AG04450 (cell line): ENCODE measurements around the gene PRR5L. TPM values are rescaled to one million over a fixed set of nuclear protein-coding genes. Genes with fewer than 3 reads are reported as not detected.

Experiments
- CTCF ChIA-PET: fragments of 300-600, 350-600 bp; formaldehyde crosslinking; extraction: SDS; loops from one replicate; lab custom pipeline; 2022; ENCODE audit warnings: antibody characterized with exemption, inconsistent platforms; lab: Charles Lee
- POLR2A ChIA-PET: fragments of 350-600 bp; formaldehyde crosslinking; extraction: SDS; loops from one replicate; lab custom pipeline; 2021; ENCODE audit warnings: antibody characterized with exemption, inconsistent platforms; lab: Yijun Ruan, JAX
- DNase-seq: peaks from one replicate; pipeline ENCODE4 v3.0.0-alpha.2; 2011; ENCODE audit warnings: low read depth, low spot score
- H3K27ac ChIP-seq: one replicate; pipeline ENCODE4 v1.5.1; 2012; ENCODE audit warnings: low read depth, low read length, control low read depth
- H3K27me3 ChIP-seq: one replicate; pipeline ENCODE4 v1.6.0; 2012; ENCODE audit warnings: low read length; ENCODE audit not compliant: control insufficient read depth, insufficient read depth
- H3K4me3 ChIP-seq: 2 replicates; pipeline ENCODE4 v1.5.1; 2011; ENCODE audit warnings: mild to moderate bottlenecking, low read depth, low read length, control low read depth
- H3K9me3 ChIP-seq: 2 replicates; pipeline ENCODE4 v1.5.1; 2012; ENCODE audit warnings: low read length; ENCODE audit not compliant: control insufficient read depth, insufficient read depth
- CTCF ChIP-seq: IDR thresholded peaks from 2 replicates; pipeline ENCODE4 v1.5.1; 2011; ENCODE audit warnings: low read depth, low read length, control low read depth, inconsistent platforms
- polyA plus RNA-seq: library from polyadenylated mRNA; depleted of rRNA; stranded (reverse); fragments of >200 nt; gene quantifications from 2 replicates; pipeline ENCODE4 v1.2.3, GENCODE V29; 2011

Gene PRR5L
- polyA plus RNA-seq, 1 experiment = 3.4 TPM

DNA sequence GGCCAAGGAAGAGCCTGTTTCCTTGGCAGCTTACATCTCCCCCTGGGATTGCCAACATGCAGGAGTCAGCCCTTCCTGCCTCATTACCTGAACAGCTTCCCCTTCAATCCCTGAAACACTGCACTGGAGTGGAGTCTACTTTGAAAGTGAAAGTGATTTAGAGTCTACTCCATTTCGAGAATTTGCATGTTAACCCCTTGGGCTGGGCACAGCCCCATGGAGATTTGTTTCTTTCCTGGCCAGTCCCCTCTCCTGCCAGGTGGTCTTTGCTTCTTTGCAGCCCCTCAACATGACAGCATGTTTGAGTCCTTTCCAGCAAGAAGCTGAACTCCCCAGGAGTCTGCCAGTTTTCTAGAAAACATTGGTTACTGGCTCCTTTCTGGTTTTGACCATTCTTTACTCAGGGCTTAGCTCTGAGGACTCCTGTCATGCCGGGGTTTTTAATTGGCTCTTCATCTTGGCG, 154.1 kb downstream of the PRR5L start:
- Histone ChIP-seq H3K9me3 (no peaks in the 10 kb centered on the region; the same call in 1 of the 2 replicates), H3K27me3 (no peaks in the 10 kb centered on the region), H3K27ac (no peak overlapping the region), H3K4me3 (peak overlapping the region; percentile 35; the same call in 1 of the 2 replicates)
- no peak for TF ChIP-seq CTCF
- DNase-seq = no peak
- ChIA-PET POLR2A (interaction anchor here (0.9 kb wide), 1 partner anchor 18 kb away, joined by 3 read pairs; no protein-coding TSS in a partner anchor), CTCF (interaction anchor here (1.0 to 1.6 kb wide), 3 partner anchors 18 to 29 kb away, joined by 3 to 5 read pairs (median 3); no protein-coding TSS in a partner anchor)

- no peak for DNase-seq
- no peaks in the 10 kb centered on the region; the same call in 1 of the 2 replicates for H3K9me3 ChIP-seq
- H3K27ac ChIP-seq = no peak overlapping the region
- ChIA-PET CTCF (interaction anchor here (1.6 kb wide), 1 partner anchor 17 kb away, joined by 5 read pairs; no protein-coding TSS in a partner anchor), POLR2A (no interaction called here)
- TF ChIP-seq CTCF = no peak
- no peaks in the 10 kb centered on the region for H3K27me3 ChIP-seq
- no peak overlapping the region for H3K4me3 ChIP-seq
These were observed 155.0 kb downstream of the PRR5L start for GRCh38 chr11:36451045-36451444.

DNA sequence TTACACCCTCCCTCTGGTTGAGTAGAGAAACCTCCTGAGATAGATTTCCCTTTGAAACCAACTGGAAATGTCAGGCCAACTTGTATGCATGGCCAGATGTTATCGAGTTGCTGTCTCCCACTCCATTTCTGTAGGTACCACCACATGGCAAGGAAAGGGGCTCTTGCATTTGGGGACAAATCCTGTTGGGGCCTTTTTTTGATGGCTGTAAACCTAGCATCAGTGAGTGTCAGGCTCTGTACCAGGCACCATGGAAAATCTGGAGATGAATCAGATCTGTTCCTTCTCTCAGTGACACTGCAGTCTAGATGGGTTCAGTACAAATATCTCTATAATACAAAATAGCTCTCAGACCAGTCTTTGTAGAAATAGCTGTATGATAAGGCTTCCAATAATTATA, 155.6 kb downstream of the PRR5L start:
- Histone ChIP-seq H3K27ac (no peak overlapping the region), H3K9me3 (no peaks in the 10 kb centered on the region; the same call in 1 of the 2 replicates), H3K4me3 (no peak overlapping the region), H3K27me3 (no peaks in the 10 kb centered on the region)
- no peak for DNase-seq
- ChIA-PET CTCF (interaction anchor here (0.5 to 2.6 kb wide), 4 partner anchors 11 to 51 kb away, joined by 3 to 19 read pairs (median 4); no protein-coding TSS in a partner anchor), POLR2A (interaction anchor here (1.5 to 1.9 kb wide), 2 partner anchors 20 to 31 kb away, joined by 9 to 11 read pairs; no protein-coding TSS in a partner anchor)
- no peak for TF ChIP-seq CTCF

- CTCF ChIA-PET = interaction anchor here (0.5 to 2.6 kb wide), 5 partner anchors 12 to 50 kb away, joined by 3 to 19 read pairs (median 4); no protein-coding TSS in a partner anchor
- POLR2A ChIA-PET = interaction anchor here (0.8 to 1.9 kb wide), 4 partner anchors 21 to 76 kb away, joined by 3 to 11 read pairs (median 6); no protein-coding TSS in a partner anchor
- Histone ChIP-seq H3K4me3 (no peak overlapping the region), H3K27me3 (no peaks in the 10 kb centered on the region), H3K27ac (peak overlapping the region; percentile 39), H3K9me3 (no peaks in the 10 kb centered on the region; the same call in 1 of the 2 replicates)
- no peak for DNase-seq
- no peak for TF ChIP-seq CTCF
These were observed 156.3 kb downstream of the PRR5L start for GRCh38 chr11:36452236-36452940.
